RWPE1 (cell line): Measurements from ENCODE around the gene MAPK8IP3.

Experiments used
- CTCF ChIA-PET: fragments of 350-600 bp; sonication (Branson Sonifier 250); formaldehyde crosslinking; extraction: SDS; loops from one replicate; lab custom pipeline; 2021; lab: Yijun Ruan, JAX
- POLR2A ChIA-PET: fragments of 400-600 bp; formaldehyde crosslinking; extraction: SDS; loops from one replicate; lab custom pipeline; 2020; ENCODE audit warnings: antibody characterized with exemption; ENCODE audit not compliant: low non-redundant PET; lab: Yijun Ruan, JAX
- DNase-seq: peaks from one replicate; pipeline ENCODE4 v3.0.0; 2012; ENCODE audit warnings: low spot score
- H3K27ac ChIP-seq: fragments of 450-650 bp; 2 replicates; pipeline ENCODE4 v1.5.1; 2017
- CTCF ChIP-seq: fragments of 450-650 bp; conservative IDR thresholded peaks from 2 replicates; pipeline ENCODE4 v1.5.1; 2017; ENCODE audit warnings: low read depth, mild to moderate bottlenecking

MAPK8IP3 gene

GRCh38 chr16:1677339-1677738, 28.7 kb upstream of the MAPK8IP3 start:
- H3K27ac ChIP-seq, result peak overlapping the region; percentile 89
- ChIA-PET CTCF (interaction anchor here (0.6 to 2.0 kb wide), 3 partner anchors 28 to 46 kb away, joined by 3 to 14 read pairs (median 3); partner anchors contain the start of gene MAPK8IP3), POLR2A (interaction anchor here (0.7 to 1.5 kb wide), 3 partner anchors 24 to 31 kb away, joined by 3 to 5 read pairs (median 4); partner anchors contain the start of gene MAPK8IP3)
- DNase-seq, result no peak
- TF ChIP-seq CTCF, result no peak

GRCh38 chr16:1677942-1678499, 28.0 kb upstream of the MAPK8IP3 start, which contains the start of gene JPT2:
Gene JPT2, plus strand, starts transcription at chr16:1678279. Its CDS starts 34 bp downstream, at chr16:1678313.
- CTCF ChIA-PET, result interaction anchor here (0.6 to 2.0 kb wide), 4 partner anchors 9 to 67 kb away, joined by 3 to 14 read pairs (median 4); partner anchors contain the start of gene MAPK8IP3
- no peak for TF ChIP-seq CTCF
- peak; percentile 98 for DNase-seq
- H3K27ac ChIP-seq, result peak within 1 kb of the TSS; percentile 89
- POLR2A ChIA-PET, result interaction anchor here (0.6 to 1.5 kb wide), 4 partner anchors 24 to 212 kb away, joined by 3 to 5 read pairs (median 4); partner anchors contain the start of gene MAPK8IP3

GRCh38 chr16:1678500-1679098, 27.4 kb upstream of the MAPK8IP3 start:
- peak; percentile 30 for DNase-seq
- POLR2A ChIA-PET, result interaction anchor here (0.6 to 1.5 kb wide), 3 partner anchors 23 to 213 kb away, joined by 3 to 5 read pairs (median 4); partner anchors contain the start of gene MAPK8IP3
- CTCF ChIA-PET, result interaction anchor here (0.6 to 2.0 kb wide), 3 partner anchors 10 to 66 kb away, joined by 3 to 14 read pairs (median 5); partner anchors contain the start of gene MAPK8IP3
- no peak for TF ChIP-seq CTCF
- H3K27ac ChIP-seq, result peak overlapping the region; percentile 89

GRCh38 chr16:1680361-1680760, 25.6 kb upstream of the MAPK8IP3 start:
- POLR2A ChIA-PET, result no interaction called here
- no peak for TF ChIP-seq CTCF
- no peak for DNase-seq
- CTCF ChIA-PET, result interaction anchor here (0.6 kb wide), 2 partner anchors 42 to 317 kb away, joined by 3 to 4 read pairs; no protein-coding TSS in a partner anchor
- peak overlapping the region; percentile 89 for H3K27ac ChIP-seq

- no peak for TF ChIP-seq CTCF
- ChIA-PET POLR2A (no interaction called here), CTCF (interaction anchor here (0.6 kb wide), 1 partner anchor 42 kb away, joined by 3 read pairs; no protein-coding TSS in a partner anchor)
- H3K27ac ChIP-seq, result peak overlapping the region; percentile 51
- DNase-seq, result no peak
Observed at GRCh38 chr16:1681032-1681431, 25.0 kb upstream of the MAPK8IP3 start.

- ChIA-PET POLR2A (no interaction called here), CTCF (no interaction called here)
- peak overlapping the region; percentile 87 for H3K27ac ChIP-seq
- no peak for DNase-seq
- no peak for TF ChIP-seq CTCF
Observed at GRCh38 chr16:1687427-1688316, 18.3 kb upstream of the MAPK8IP3 start.
